ENCODE data around the gene ERVK3-1.

The ERVK3-1 gene

DNA sequence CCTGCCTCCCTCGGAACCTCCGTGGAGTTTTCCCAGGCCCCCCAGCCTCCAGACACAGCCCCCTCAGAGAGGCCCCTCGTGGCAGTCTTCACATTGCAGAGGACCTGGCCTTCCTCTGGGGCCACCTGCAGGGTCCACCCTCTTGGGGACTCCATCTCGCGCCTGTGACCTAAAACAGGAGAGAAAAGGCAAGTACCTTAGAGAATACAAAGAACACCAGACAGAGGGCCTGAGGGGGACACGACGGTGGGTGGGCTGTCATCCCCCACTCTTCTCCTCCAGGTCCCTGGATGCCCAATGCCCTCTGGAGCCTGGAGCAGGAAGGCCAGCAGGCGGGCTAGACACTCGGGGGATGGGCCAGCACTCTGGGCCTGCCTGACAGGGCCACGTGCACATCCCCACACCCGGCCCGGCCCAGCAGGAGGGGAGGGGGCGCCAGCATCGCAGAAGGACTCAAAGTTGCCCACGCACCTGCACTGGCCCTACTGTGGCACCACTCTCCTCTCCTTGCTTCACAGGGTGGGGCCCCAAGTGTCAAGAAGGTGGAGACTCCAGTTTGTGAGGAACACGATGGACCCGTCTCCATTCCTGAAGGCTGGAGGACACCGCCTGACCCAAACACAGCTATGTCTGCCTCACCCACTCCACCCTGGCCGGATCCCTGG is 52.4 kb downstream of the ERVK3-1 start:
- DNase-seq (ENCODE audit: insufficient read length, low spot score) (no peak), FAIRE-seq (no peak)

- DNase-seq (ENCODE audit: insufficient read length, low spot score), result peak; percentile 73
- no peak for FAIRE-seq
Measured at GRCh38 chr19:58361900-58362271, 56.7 kb downstream of the ERVK3-1 start.

- DNase-seq (ENCODE audit: insufficient read length, low spot score), result peak; percentile 100
- FAIRE-seq, result peak; percentile 95
Measured at GRCh38 chr19:58362272-58362994, 57.3 kb downstream of the ERVK3-1 start, which contains the start of gene ZNF497. Gene ZNF497, minus strand, starts transcription at chr19:58362751. Its CDS starts 5,116 bp downstream, at chr19:58357635.

DNA sequence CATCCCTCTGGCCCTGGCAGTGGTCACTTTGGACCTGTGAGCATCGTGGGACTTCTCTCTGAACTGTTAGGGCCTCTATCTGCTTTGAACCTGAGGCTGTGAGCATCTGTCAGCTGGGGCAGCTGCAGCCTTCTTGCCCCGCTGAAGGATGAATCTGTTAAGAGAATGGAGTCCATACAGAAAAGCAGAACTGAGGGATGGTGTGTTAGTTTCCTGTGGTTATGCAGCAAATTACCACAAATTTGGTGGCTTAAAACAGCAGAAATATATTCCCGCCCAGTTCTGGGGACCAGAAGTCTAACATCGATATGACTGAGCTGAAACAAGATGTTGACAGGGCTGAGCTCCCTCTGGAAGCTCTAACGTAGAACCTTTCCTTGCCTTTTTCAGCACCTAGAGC is 59.0 kb downstream of the ERVK3-1 start:
- DNase-seq (ENCODE audit: insufficient read length, low spot score) (no peak), FAIRE-seq (no peak)

All from GM19239 (cell line).